K562 (cell line): ENCODE measurements around the gene ENTPD3. TPM values are rescaled to one million over a fixed set of nuclear protein-coding genes. Genes with fewer than 3 reads are reported as not detected.

Experiments
- ATAC-seq: fragments of 200-7000 bp; cut with Tn5 transposase; 3 replicates; pipeline ENCODE4 v1.9.1; 2020; ENCODE audit warnings: moderate library complexity
- BruUV-seq: library from RNA; stranded (reverse); fragments of 400-500 nt; replicated peaks from 2 replicates; lab custom pipeline; 2021; lab: Mats Ljungman, UMichigan
- CTCF ChIA-PET: fragments of 300-600 bp; formaldehyde crosslinking; extraction: SDS; loops from one replicate; lab custom pipeline; 2021; ENCODE audit warnings: low intra/inter-chr PET ratio; lab: Yijun Ruan, JAX
- POLR2A ChIA-PET: fragments of 300-600, 350-650 bp; sonication (Branson Sonifier 250); formaldehyde crosslinking; extraction: SDS; loops from one replicate; lab custom pipeline; 2021; ENCODE audit warnings: antibody characterized with exemption, inconsistent platforms; lab: Yijun Ruan, JAX
- DNase-seq, 4 experiments: peaks; one replicate each; pipeline versions ENCODE4 v3.0.0 to v3.0.0-alpha.2; 2011 to 2018; ENCODE audit warnings: low spot score in 3 of 4, mixed read lengths in 3 of 4; ENCODE audit errors: extremely low read depth in 1 of 4
- FAIRE-seq: peaks from 2 replicates; lab custom pipeline; 2011; peaks lifted over from hg19 to GRCh38; lab: Jason Lieb, UNC
- H2AFZ ChIP-seq: 2 replicates; pipeline ENCODE4 v1.6.0; 2011; ENCODE audit warnings: low read depth, low read length, control low read depth, inconsistent platforms
- H3K27ac ChIP-seq: fragments of 200-600 bp; 3 replicates; pipeline ENCODE4 v1.8.0; 2011; ENCODE audit warnings: low read depth, mild to moderate bottlenecking, control low read depth, inconsistent platforms, low read length, moderate library complexity, mixed read lengths; ENCODE audit errors: extremely low read depth
- H3K27me3 ChIP-seq, 2 experiments: fragments of 300-600 bp in 1 of 2; 2 replicates in 1 of 2; 3 replicates in 1 of 2; pipeline versions ENCODE4 v1.6.0 to v1.8.0; 2011; ENCODE audit warnings: inconsistent platforms in 2 of 2, low read length in 2 of 2, mild to moderate bottlenecking in 1 of 2, mixed read lengths in 1 of 2, moderate library complexity in 1 of 2; ENCODE audit not compliant: control insufficient read depth in 2 of 2, insufficient read depth in 2 of 2
- H3K36me3 ChIP-seq: fragments of 300-600 bp; 3 replicates; pipeline ENCODE4 v1.8.0; 2011; ENCODE audit warnings: mild to moderate bottlenecking, low read length, inconsistent platforms; ENCODE audit not compliant: control insufficient read depth, insufficient read depth
- H3K4me1 ChIP-seq, 2 experiments: fragments of 200-600 bp in 1 of 2; replicated peaks in 1 of 2; 2 replicates in 1 of 2; 3 replicates in 1 of 2; pipeline versions ENCODE4 v1.5.1 to v1.8.0; 2011; ENCODE audit warnings: inconsistent platforms in 2 of 2, low read length in 2 of 2, mild to moderate bottlenecking in 1 of 2, mixed read lengths in 1 of 2, moderate library complexity in 1 of 2; ENCODE audit not compliant: control insufficient read depth in 2 of 2, insufficient read depth in 2 of 2
- H3K4me2 ChIP-seq: 2 replicates; pipeline ENCODE4 v1.6.1; 2011; ENCODE audit warnings: low read length, control low read depth, inconsistent platforms, mixed read lengths; ENCODE audit not compliant: insufficient read depth
- H3K4me3 ChIP-seq: fragments of 200-600 bp; sonication (generic), shearing (Covaris generic); 2 replicates; pipeline ENCODE4 v1.5.1; 2016; ENCODE audit warnings: control low read depth, inconsistent platforms
- H3K79me2 ChIP-seq: fragments of 200-600 bp; 3 replicates; pipeline ENCODE4 v1.8.0; 2011; ENCODE audit warnings: low read length, inconsistent platforms; ENCODE audit not compliant: control insufficient read depth, insufficient read depth
- H3K9ac ChIP-seq, 2 experiments: 2 replicates each; pipeline versions ENCODE4 v1.6.0 to v1.6.1; 2011; ENCODE audit warnings: low read depth in 2 of 2, low read length in 2 of 2, control low read depth in 1 of 2, inconsistent platforms in 1 of 2, mild to moderate bottlenecking in 1 of 2, mixed read lengths in 1 of 2; ENCODE audit not compliant: insufficient read depth in 1 of 2
- H3K9me1 ChIP-seq: one replicate; pipeline ENCODE4 v1.6.0; 2011; ENCODE audit warnings: inconsistent platforms, mild to moderate bottlenecking, low read length, moderate library complexity; ENCODE audit not compliant: control insufficient read depth, insufficient read depth
- H3K9me3 ChIP-seq: replicated peaks from 2 replicates; pipeline ENCODE4 v1.5.1; 2011; ENCODE audit warnings: low read depth, low read length, inconsistent platforms; ENCODE audit not compliant: control insufficient read depth, insufficient read depth
- H4K20me1 ChIP-seq: replicated peaks from 2 replicates; pipeline ENCODE4 v1.6.1; 2011; ENCODE audit warnings: low read length, inconsistent platforms, mixed read lengths; ENCODE audit not compliant: control insufficient read depth, insufficient read depth
- CHD1 ChIP-seq: fragments of 200-600 bp; sonication (generic); IDR thresholded peaks from one replicate; pipeline ENCODE4 v1.6.1; 2012; ENCODE audit warnings: mild to moderate bottlenecking, moderate library complexity, low read length, inconsistent platforms
- CTBP1 ChIP-seq: fragments of 450-650 bp; IDR thresholded peaks from 2 replicates; pipeline ENCODE4 v1.6.1; 2016; ENCODE audit warnings: borderline replicate concordance
- ESRRA ChIP-seq: fragments of 450-650 bp; IDR thresholded peaks from 2 replicates; pipeline ENCODE4 v1.6.1; 2014; ENCODE audit warnings: low read depth, mild to moderate bottlenecking, moderate library complexity, borderline replicate concordance
- FOSL1 ChIP-seq: fragments of 200-800 bp; sonication (Bioruptor generic); conservative IDR thresholded peaks from 2 replicates; pipeline ENCODE4 v1.6.1; 2016; ENCODE audit warnings: missing genetic modification characterization, missing compliant biosample characterization
- HNRNPLL ChIP-seq: fragments of 200-400 bp; formaldehyde crosslinking; IDR thresholded peaks from 2 replicates; pipeline ENCODE4 v1.6.1; 2017; ENCODE audit warnings: low read length, low read depth, mild to moderate bottlenecking; ENCODE audit not compliant: poor library complexity, severe bottlenecking
- MAFK ChIP-seq: IDR thresholded peaks from 2 replicates; pipeline ENCODE4 v1.6.1; 2011; ENCODE audit warnings: low read length, improper control_type of control experiment
- MCM3 ChIP-seq: fragments of 450-650 bp; IDR thresholded peaks from 2 replicates; pipeline ENCODE4 v1.6.1; 2016
- RAD21 ChIP-seq, 2 experiments: fragments of 250-450 bp in 1 of 2; fragments of 450-650 bp in 1 of 2; sonication (Bioruptor Pico) in 1 of 2; formaldehyde crosslinking in 1 of 2; IDR thresholded peaks in 1 of 2; conservative IDR thresholded peaks in 1 of 2; 2 replicates each; pipeline versions ENCODE4 v1.4.0 to v1.8.0; 2020 to 2022; ENCODE audit warnings: mild to moderate bottlenecking in 2 of 2, moderate library complexity in 1 of 2
- STAG1 ChIP-seq: sonication (generic); formaldehyde crosslinking; IDR thresholded peaks from 2 replicates; pipeline ENCODE4 v1.5.0; 2020; ENCODE audit warnings: missing genetic modification reagents, borderline replicate concordance
- TCF3 ChIP-seq: sonication (generic); formaldehyde crosslinking; IDR thresholded peaks from 2 replicates; pipeline ENCODE4 v1.4.0; 2020; ENCODE audit warnings: mild to moderate bottlenecking, missing genetic modification reagents
- TCF7L2 ChIP-seq: fragments of 150-350 bp; IDR thresholded peaks from 2 replicates; pipeline ENCODE4 v1.6.1; 2016; ENCODE audit warnings: low read depth, mild to moderate bottlenecking, low read length, moderate library complexity
- XRCC3 ChIP-seq: fragments of 450-650 bp; IDR thresholded peaks from 2 replicates; pipeline ENCODE4 v1.6.1; 2017; ENCODE audit warnings: mild to moderate bottlenecking, moderate library complexity
- ZNF707 ChIP-seq: fragments of 250-450 bp; sonication (Bioruptor Pico); conservative IDR thresholded peaks from 2 replicates; pipeline ENCODE4 v1.8.0; 2022; ENCODE audit warnings: inconsistent platforms, mild to moderate bottlenecking, moderate library complexity
- ZNF764 ChIP-seq: fragments of 250-450 bp; sonication (Bioruptor Pico); IDR thresholded peaks from 2 replicates; pipeline ENCODE4 v1.4.0; 2020; ENCODE audit warnings: low read depth, mild to moderate bottlenecking, moderate library complexity
- WGBS: fragments of 100-300 bp; shearing (Covaris generic); methylation state at CpG from one replicate; pipeline ENCODE4 v1.1.6; 2016; ENCODE audit warnings: low coverage, mixed read lengths; ENCODE audit not compliant: insufficient coverage; ENCODE audit errors: missing lambda C conversion rate; 5-methylcytosine and 5-hydroxymethylcytosine counted together
- in situ Hi-C: fragments of 300-500 bp; cut with MboI; formaldehyde crosslinking; loops from 4 replicates; pipeline ENCODE4 v1.15.0; 2018; ENCODE audit warnings: inconsistent platforms, mixed read lengths
- intact Hi-C: fragments of 100-400 bp; cut with micrococcal nuclease; formaldehyde crosslinking; loops from 2 replicates; pipeline ENCODE4 v1.14.2; 2022
- polyA plus RNA-seq, 8 experiments: library from polyadenylated mRNA; depleted of rRNA in 4 of 8; stranded (reverse) in 5 of 8; unstranded in 3 of 8; fragments of >200 nt; fragmentation: Nextera tagmentation in 2 of 8; fragmentation: Illumina TruSeq in 1 of 8; extraction: Ambion mirVana in 2 of 8; extraction: Trizol in 1 of 8; gene quantifications; 2 replicates each; pipeline versions ENCODE4 v1.2.1 to v1.2.3, GENCODE V29; 2011 to 2014; ENCODE audit warnings: inconsistent platforms in 1 of 8, missing spikeins in 1 of 8
- total RNA-seq, 7 experiments: library from RNA; depleted of rRNA in 6 of 7; stranded (reverse); fragments of >200 nt in 6 of 7; fragmentation: Illumina TruSeq in 2 of 7; extraction: Trizol in 2 of 7; gene quantifications; 2 replicates each; pipeline versions ENCODE4 v1.2.1 to v1.2.3, GENCODE V29; 2011 to 2021; ENCODE audit warnings: low replicate concordance in 1 of 7
- TF ChIP-seq, protein P1 (sequence below), 2 experiments: fragments of 450-650 bp; IDR thresholded peaks; 2 replicates each; pipeline ENCODE4 v1.6.1; 2018; ENCODE audit warnings: mild to moderate bottlenecking in 2 of 2, low read depth in 1 of 2; ENCODE audit not compliant: partially characterized antibody in 2 of 2
- TF ChIP-seq, protein P2 (sequence below), 3 experiments: fragments of 200-800 bp in 1 of 3; sonication (Bioruptor generic) in 1 of 3; sonication (generic) in 1 of 3; formaldehyde crosslinking in 1 of 3; IDR thresholded peaks; 2 replicates each; pipeline versions ENCODE4 v1.6.1 to v1.8.0; 2016 to 2022; ENCODE audit warnings: mild to moderate bottlenecking in 2 of 3, missing compliant biosample characterization in 2 of 3, missing genetic modification characterization in 2 of 3, missing genetic modification reagents in 1 of 3

Gene ENTPD3
- total and polyA plus RNA-seq, 9 of the 15 experiments (the other 6 are each of a cell fraction or from before 2014, with no cell fraction given), result 0.23 to 2.1 (median 0.58) TPM

DNA sequence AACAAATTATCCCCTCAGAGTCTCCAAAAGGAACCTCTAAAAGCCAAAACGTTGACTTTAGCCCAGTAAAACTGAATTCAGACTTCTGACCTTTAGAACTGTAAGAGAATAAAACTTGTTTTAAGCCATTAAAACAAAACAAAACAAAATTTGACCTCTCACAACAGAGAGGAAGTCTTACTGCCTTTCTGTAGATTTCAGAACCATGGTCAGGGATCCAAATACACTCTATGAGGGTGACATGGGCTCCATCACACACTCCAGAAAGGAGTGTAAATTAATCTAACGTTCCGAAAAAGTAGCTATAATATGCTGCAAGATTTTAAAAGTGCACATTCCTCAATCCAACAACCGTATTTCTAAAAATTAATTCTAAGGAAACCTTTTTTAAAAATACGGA lies 50.9 kb downstream of the ENTPD3 start (continued):
- TF ChIP-seq, protein P1, sequence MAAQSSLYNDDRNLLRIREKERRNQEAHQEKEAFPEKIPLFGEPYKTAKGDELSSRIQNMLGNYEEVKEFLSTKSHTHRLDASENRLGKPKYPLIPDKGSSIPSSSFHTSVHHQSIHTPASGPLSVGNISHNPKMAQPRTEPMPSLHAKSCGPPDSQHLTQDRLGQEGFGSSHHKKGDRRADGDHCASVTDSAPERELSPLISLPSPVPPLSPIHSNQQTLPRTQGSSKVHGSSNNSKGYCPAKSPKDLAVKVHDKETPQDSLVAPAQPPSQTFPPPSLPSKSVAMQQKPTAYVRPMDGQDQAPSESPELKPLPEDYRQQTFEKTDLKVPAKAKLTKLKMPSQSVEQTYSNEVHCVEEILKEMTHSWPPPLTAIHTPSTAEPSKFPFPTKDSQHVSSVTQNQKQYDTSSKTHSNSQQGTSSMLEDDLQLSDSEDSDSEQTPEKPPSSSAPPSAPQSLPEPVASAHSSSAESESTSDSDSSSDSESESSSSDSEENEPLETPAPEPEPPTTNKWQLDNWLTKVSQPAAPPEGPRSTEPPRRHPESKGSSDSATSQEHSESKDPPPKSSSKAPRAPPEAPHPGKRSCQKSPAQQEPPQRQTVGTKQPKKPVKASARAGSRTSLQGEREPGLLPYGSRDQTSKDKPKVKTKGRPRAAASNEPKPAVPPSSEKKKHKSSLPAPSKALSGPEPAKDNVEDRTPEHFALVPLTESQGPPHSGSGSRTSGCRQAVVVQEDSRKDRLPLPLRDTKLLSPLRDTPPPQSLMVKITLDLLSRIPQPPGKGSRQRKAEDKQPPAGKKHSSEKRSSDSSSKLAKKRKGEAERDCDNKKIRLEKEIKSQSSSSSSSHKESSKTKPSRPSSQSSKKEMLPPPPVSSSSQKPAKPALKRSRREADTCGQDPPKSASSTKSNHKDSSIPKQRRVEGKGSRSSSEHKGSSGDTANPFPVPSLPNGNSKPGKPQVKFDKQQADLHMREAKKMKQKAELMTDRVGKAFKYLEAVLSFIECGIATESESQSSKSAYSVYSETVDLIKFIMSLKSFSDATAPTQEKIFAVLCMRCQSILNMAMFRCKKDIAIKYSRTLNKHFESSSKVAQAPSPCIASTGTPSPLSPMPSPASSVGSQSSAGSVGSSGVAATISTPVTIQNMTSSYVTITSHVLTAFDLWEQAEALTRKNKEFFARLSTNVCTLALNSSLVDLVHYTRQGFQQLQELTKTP (IDR thresholded peaks at IDR 0.05; ENCODE audit: low read depth in 1 of 2, partially characterized antibody in 2 of 2), result peak in 1 of 2 experiments; percentile 46
- TF ChIP-seq FOSL1 (tag) (peak; percentile 14; the same call in 1 of the 2 replicates), HNRNPLL (no peak), CHD1 (no peak)

DNA sequence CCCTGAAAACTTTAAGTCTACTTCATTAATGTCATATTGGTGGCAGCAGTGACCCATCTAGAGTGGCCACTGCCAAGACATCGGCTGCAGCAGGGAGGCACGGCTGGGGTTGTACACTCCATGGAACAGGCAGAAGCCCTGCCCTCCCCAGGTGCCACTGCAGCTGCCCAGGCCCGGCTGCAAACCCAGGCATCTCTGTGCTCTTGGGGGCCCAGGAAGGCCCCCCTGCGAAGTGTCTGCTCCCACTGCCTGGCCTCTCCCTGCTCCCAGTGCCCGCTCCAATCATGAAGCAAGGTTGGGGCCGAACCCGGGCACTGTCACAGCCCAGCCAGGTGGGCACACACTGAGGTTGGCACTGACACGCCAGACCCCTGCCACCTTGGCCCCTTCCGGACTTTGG lies 58.1 kb downstream of the ENTPD3 start:
- CTCF ChIA-PET, result no interaction called here
- H2AFZ ChIP-seq, result no peak overlapping the region
- FAIRE-seq, result no peak
- in situ Hi-C loops, result no loop called here
- intact Hi-C loops, result no loop called here
- no TSS peak for BruUV-seq
- H3K79me2 ChIP-seq, result no peaks in the 10 kb centered on the region
- DNase-seq, result no peak
- no peak overlapping the region for H3K4me2 ChIP-seq
- H4K20me1 ChIP-seq, result no peaks in the 10 kb centered on the region
- POLR2A ChIA-PET, result interaction anchor here (1.0 to 2.0 kb wide), 4 partner anchors 8 to 102 kb away, joined by 4 to 6 read pairs (median 4); partner anchors contain the start of gene RPL14
- H3K27ac ChIP-seq, result no peak overlapping the region
- H3K36me3 ChIP-seq, result peaks cover 4% of the 10 kb centered on the region; the same call in 2 of the 3 replicates
- H3K4me1 ChIP-seq, result peaks cover 0 to 5% of the 10 kb centered on the region in 2 experiments; a peak in 2 of 5 replicates
- no peak for ATAC-seq
- no peaks in the 10 kb centered on the region for H3K9me3 ChIP-seq
- no peak overlapping the region for H3K4me3 ChIP-seq
- TF ChIP-seq MCM3 (no peak), ZNF707 (CRISPR knock-in tag) (no peak), ESRRA (no peak), MAFK (no peak), STAG1 (no peak), RAD21 (CRISPR knock-in tag; conservative IDR thresholded peaks at IDR 0.05 in 1 of 2, IDR thresholded peaks at IDR 0.05 in 1 of 2) (no peak), XRCC3 (no peak), CTBP1 (no peak), ZNF764 (CRISPR knock-in tag) (no peak), TCF7L2 (no peak), TCF3 (CRISPR knock-in tag) (no peak)
- TF ChIP-seq, protein P2, sequence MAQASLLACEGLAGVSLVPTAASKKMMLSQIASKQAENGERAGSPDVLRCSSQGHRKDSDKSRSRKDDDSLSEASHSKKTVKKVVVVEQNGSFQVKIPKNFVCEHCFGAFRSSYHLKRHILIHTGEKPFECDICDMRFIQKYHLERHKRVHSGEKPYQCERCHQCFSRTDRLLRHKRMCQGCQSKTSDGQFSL (CRISPR knock-in tag; IDR thresholded peaks at IDR 0.05), result no peak
- TF ChIP-seq, protein P2 (tag; IDR thresholded peaks at IDR 0.05), result no peak
- H3K9me1 ChIP-seq, result no peaks in the 10 kb centered on the region
- no peaks in the 10 kb centered on the region for H3K27me3 ChIP-seq
- 46% methylated on average over 9 of the region's 9 CpGs for WGBS
- H3K9ac ChIP-seq, result no peak overlapping the region
